Measurements from ENCODE around the gene SIRT1. TPM values are rescaled to one million over a fixed set of nuclear protein-coding genes. Genes with fewer than 3 reads are reported as not detected.
"Not testable (repeated sequence)": the region's sequence is repeated elsewhere in the genome, so short reads cannot be mapped to it uniquely, and the experiment has no call there.

Gene SIRT1
- total RNA-seq, 1 donor from 2014 or later = 17.3 TPM

DNA sequence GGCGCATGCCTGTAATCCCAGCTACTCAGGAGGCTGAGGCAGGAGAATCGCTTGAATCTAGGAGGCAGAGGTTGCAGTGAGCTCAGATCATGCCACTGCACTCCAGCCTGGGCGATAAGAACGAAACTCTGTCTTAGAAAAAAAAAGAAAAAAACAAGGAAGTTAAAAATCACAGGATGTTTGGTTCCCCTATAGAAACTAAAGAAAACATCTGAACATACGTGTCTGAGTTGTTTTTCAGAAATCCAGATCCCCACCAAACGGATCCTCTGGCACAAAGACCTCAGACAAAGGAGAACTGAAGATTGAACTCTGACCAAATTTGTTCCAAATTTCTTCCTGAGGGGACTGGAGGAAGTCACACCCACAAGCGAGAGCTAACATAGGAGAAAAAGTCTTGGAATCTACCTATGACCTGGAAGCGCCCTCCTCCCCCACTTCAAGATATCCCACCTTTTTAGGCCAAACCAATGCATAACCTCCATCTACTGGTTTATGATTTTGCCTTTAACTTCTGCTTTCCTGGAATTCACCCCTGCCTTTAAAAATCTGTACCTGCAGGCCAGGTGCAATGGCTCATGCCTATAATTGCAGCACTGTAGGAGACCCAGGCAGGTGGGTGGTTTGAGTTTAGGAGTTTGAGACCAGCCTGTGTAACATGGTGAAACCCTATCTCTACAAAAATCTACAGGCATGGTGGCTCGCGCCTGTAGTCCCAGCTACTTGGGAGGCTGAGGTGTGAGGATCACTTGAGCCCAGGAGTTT is 19.7 kb upstream of the SIRT1 start:
- H3K27ac Mint-ChIP-seq (ENCODE audit: unreplicated experiment) = no peak overlapping the region
- no peak for DNase-seq (ENCODE audit: low spot score)

DNA sequence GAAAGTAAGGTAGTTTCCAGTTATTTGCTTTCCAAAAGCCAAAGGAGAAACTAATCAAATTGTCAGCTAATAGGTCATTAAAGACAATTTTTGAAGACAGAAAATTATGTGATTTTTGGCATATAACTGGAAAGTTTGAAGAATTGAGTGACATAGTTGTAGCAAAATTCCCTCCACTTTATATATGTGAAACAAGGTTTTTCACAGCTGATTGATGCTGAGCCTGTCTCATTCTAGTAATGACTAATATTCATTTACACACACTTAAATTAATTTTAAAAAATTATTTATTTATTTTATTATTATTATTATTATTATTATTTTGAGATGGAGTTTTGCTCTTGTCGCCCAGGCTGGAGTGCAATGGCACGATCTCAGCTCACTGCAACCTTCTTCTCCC is 16.3 kb upstream of the SIRT1 start:
- TF ChIP-seq, protein P1, sequence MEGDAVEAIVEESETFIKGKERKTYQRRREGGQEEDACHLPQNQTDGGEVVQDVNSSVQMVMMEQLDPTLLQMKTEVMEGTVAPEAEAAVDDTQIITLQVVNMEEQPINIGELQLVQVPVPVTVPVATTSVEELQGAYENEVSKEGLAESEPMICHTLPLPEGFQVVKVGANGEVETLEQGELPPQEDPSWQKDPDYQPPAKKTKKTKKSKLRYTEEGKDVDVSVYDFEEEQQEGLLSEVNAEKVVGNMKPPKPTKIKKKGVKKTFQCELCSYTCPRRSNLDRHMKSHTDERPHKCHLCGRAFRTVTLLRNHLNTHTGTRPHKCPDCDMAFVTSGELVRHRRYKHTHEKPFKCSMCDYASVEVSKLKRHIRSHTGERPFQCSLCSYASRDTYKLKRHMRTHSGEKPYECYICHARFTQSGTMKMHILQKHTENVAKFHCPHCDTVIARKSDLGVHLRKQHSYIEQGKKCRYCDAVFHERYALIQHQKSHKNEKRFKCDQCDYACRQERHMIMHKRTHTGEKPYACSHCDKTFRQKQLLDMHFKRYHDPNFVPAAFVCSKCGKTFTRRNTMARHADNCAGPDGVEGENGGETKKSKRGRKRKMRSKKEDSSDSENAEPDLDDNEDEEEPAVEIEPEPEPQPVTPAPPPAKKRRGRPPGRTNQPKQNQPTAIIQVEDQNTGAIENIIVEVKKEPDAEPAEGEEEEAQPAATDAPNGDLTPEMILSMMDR (IDR thresholded peaks at IDR 0.05; ENCODE audit: unreplicated experiment) = no peak
- Mint-ChIP-seq H3K9me3 (ENCODE audit: unreplicated experiment) (no peaks in the 10 kb centered on the region), H3K4me1 (ENCODE audit: unreplicated experiment) (peaks cover 2% of the 10 kb centered on the region), H3K27me3 (ENCODE audit: unreplicated experiment) (peaks cover 2% of the 10 kb centered on the region), H3K4me3 (ENCODE audit: unreplicated experiment) (no peak overlapping the region), H3K27ac (ENCODE audit: unreplicated experiment) (no peak overlapping the region), H3K36me3 (ENCODE audit: low read depth, unreplicated experiment) (no peaks in the 10 kb centered on the region)
- no peak for DNase-seq (ENCODE audit: low spot score)

More for the DNA sequence above, 19.7 kb upstream of the SIRT1 start:
- Mint-ChIP-seq H3K9me3 (ENCODE audit: unreplicated experiment) (no peaks in the 10 kb centered on the region), H3K4me3 (ENCODE audit: unreplicated experiment) (no peak overlapping the region), H3K36me3 (ENCODE audit: low read depth, unreplicated experiment) (no peaks in the 10 kb centered on the region), H3K27me3 (ENCODE audit: unreplicated experiment) (peaks cover 6% of the 10 kb centered on the region), H3K4me1 (ENCODE audit: unreplicated experiment) (peaks cover 7% of the 10 kb centered on the region)
- TF ChIP-seq, protein P1 (IDR thresholded peaks at IDR 0.05; ENCODE audit: unreplicated experiment) = no peak

DNA sequence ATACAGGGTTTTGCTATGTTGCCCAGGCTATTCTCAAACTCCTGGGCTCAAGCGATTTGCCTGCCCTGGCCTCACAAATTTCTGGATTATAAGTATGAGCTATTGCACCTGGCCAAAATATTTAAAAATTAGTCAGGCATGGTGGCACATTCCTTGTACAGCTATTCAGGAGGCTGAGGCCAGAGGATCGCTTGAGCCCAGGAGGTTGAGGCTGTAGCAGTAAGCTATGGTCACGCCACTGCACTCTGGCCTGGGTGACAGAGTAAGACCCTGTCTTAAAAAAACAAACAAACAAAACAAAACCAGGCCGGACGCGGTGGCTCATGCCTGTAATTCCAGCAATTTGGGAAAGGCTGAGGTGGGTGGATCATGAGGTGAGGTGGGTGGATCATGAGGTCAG is 14.5 kb upstream of the SIRT1 start:
- H3K9me3 Mint-ChIP-seq (ENCODE audit: unreplicated experiment) = no peaks in the 10 kb centered on the region

DNA sequence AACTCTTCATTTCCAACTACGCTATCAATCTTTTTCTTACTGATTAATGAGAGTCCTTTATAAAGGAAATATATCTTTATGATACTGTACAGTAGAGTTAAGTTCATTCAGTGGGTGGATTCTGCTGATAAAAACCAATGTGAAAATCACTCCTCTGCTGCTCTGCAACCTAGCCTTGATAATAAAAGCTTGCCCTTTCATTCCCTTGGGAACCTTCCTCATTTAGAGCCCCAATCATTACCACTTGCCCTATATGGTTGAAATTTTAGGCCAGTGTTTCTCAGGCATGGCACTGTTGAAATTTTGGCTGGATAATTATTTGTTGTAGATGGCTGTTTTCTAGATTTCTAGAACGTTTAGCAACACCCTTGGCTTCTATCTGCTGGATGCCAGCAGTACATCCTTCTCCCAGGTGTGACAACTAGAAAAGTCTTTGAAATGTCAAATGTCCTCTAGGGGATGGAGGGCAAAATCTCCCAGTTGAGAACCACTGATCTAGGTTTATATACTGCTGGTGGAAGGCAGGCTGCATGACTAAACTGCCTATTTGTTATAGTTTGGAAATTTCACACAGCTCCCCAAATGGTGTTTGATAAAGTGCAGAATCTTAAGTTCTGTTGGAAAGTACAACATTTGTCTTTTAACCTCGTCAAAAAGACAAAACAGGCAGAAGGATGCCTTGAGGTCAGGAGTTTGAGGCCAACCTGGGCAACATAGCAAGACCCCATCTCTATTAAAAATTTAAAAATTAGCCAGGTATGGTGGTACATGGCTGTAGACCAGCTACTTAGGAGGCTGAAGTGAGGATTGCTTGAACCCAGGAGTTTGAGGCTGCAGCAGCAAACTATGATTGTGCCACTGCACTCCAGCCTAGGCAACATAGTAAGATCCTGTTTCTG is 8.9 kb upstream of the SIRT1 start:
- Mint-ChIP-seq H3K27ac (ENCODE audit: unreplicated experiment) (no peak overlapping the region), H3K4me3 (ENCODE audit: unreplicated experiment) (no peak overlapping the region), H3K4me1 (ENCODE audit: unreplicated experiment) (no peaks in the 10 kb centered on the region), H3K27me3 (ENCODE audit: unreplicated experiment) (no peaks in the 10 kb centered on the region), H3K36me3 (ENCODE audit: low read depth, unreplicated experiment) (no peaks in the 10 kb centered on the region), H3K9me3 (ENCODE audit: unreplicated experiment) (no peaks in the 10 kb centered on the region)
- DNase-seq (ENCODE audit: low spot score) = no peak
- TF ChIP-seq, protein P1 (IDR thresholded peaks at IDR 0.05; ENCODE audit: unreplicated experiment) = no peak

More for the DNA sequence above, 14.5 kb upstream of the SIRT1 start:
- Mint-ChIP-seq H3K27ac (ENCODE audit: unreplicated experiment) (no peak overlapping the region), H3K4me3 (ENCODE audit: unreplicated experiment) (no peak overlapping the region), H3K36me3 (ENCODE audit: low read depth, unreplicated experiment) (no peaks in the 10 kb centered on the region), H3K4me1 (ENCODE audit: unreplicated experiment) (no peaks in the 10 kb centered on the region), H3K27me3 (ENCODE audit: unreplicated experiment) (peaks cover 2% of the 10 kb centered on the region)
- TF ChIP-seq, protein P1 (IDR thresholded peaks at IDR 0.05; ENCODE audit: unreplicated experiment) = no peak
- DNase-seq (ENCODE audit: low spot score) = no peak

GRCh38 chr10:67877421-67877820 is 7.0 kb upstream of the SIRT1 start:
- DNase-seq (ENCODE audit: low spot score); H3K27ac Mint-ChIP-seq (ENCODE audit: unreplicated experiment); H3K27me3 Mint-ChIP-seq (ENCODE audit: unreplicated experiment); H3K9me3 Mint-ChIP-seq (ENCODE audit: unreplicated experiment); H3K36me3 Mint-ChIP-seq (ENCODE audit: low read depth, unreplicated experiment); H3K4me1 Mint-ChIP-seq (ENCODE audit: unreplicated experiment); H3K4me3 Mint-ChIP-seq (ENCODE audit: unreplicated experiment): not testable (repeated sequence)

Data from endothelial cell (in vitro differentiated cells).